Endothelial cell of umbilical vein (primary cell): Measurements from ENCODE around the gene KCNH1. TPM values are rescaled to one million over a fixed set of nuclear protein-coding genes. Genes with fewer than 3 reads are reported as not detected.

Source experiments
- BruUV-seq: library from RNA; stranded (reverse); fragments of 400-500 nt; replicated peaks from 2 replicates; lab custom pipeline; 2021; lab: Mats Ljungman, UMichigan
- CTCF ChIA-PET: fragments of 300-600, 350-600 bp; sonication (Branson Sonifier 250); formaldehyde crosslinking; loops from one replicate; lab custom pipeline; 2021; ENCODE audit warnings: antibody characterized with exemption, inconsistent platforms; lab: Charles Lee
- POLR2A ChIA-PET: fragments of 300-600, 350-600 bp; sonication (Branson Sonifier 250); formaldehyde crosslinking; loops from one replicate; lab custom pipeline; 2021; ENCODE audit warnings: antibody characterized with exemption, inconsistent platforms; lab: Charles Lee
- DNase-seq: peaks from one replicate; pipeline ENCODE4 v3.0.0-alpha.2; 2011; ENCODE audit warnings: low read depth, low spot score
- FAIRE-seq: peaks from 2 replicates; lab custom pipeline; 2011; peaks lifted over from hg19 to GRCh38; lab: Jason Lieb, UNC
- H2AFZ ChIP-seq: 2 replicates; pipeline ENCODE4 v1.6.0; 2012; ENCODE audit warnings: low read depth, low read length, control low read depth, inconsistent platforms
- H3K27ac ChIP-seq: 2 replicates; pipeline ENCODE4 v1.5.1; 2011; ENCODE audit warnings: low read depth, mild to moderate bottlenecking, control low read depth, low read length, moderate library complexity; ENCODE audit not compliant: insufficient read depth
- H3K27me3 ChIP-seq, 2 experiments: 2 replicates each; pipeline versions ENCODE4 v1.6.0 to v1.6.1; 2011; ENCODE audit warnings: low read length in 2 of 2, mixed read lengths in 1 of 2; ENCODE audit not compliant: control insufficient read depth in 2 of 2, insufficient read depth in 2 of 2
- H3K36me3 ChIP-seq, 2 experiments: 2 replicates in 1 of 2; 3 replicates in 1 of 2; pipeline ENCODE4 v1.5.1; 2011; ENCODE audit warnings: low read length in 2 of 2, mild to moderate bottlenecking in 1 of 2, moderate library complexity in 1 of 2; ENCODE audit not compliant: control insufficient read depth in 2 of 2, insufficient read depth in 2 of 2; ENCODE audit errors: extremely low read depth in 1 of 2
- H3K4me1 ChIP-seq: 3 replicates; pipeline ENCODE4 v1.5.1; 2011; ENCODE audit warnings: mild to moderate bottlenecking, low read length; ENCODE audit not compliant: control insufficient read depth, insufficient read depth; ENCODE audit errors: extremely low read depth
- H3K4me2 ChIP-seq: 2 replicates; pipeline ENCODE4 v1.6.1; 2011; ENCODE audit warnings: low read length, control low read depth, mixed read lengths; ENCODE audit not compliant: insufficient read depth
- H3K4me3 ChIP-seq, 3 experiments: fragments of 200-600 bp in 1 of 3; sonication (generic), shearing (Covaris generic) in 1 of 3; replicated peaks in 1 of 3; 2 replicates each; pipeline ENCODE4 v1.5.1; 2011 to 2016; ENCODE audit warnings: control low read depth in 3 of 3, low read length in 3 of 3, mild to moderate bottlenecking in 2 of 3, inconsistent platforms in 1 of 3, low read depth in 1 of 3, moderate library complexity in 1 of 3; ENCODE audit not compliant: insufficient read depth in 1 of 3
- H3K79me2 ChIP-seq: 2 replicates; pipeline ENCODE4 v1.6.0; 2012; ENCODE audit warnings: low read length, inconsistent platforms; ENCODE audit not compliant: control insufficient read depth, insufficient read depth
- H3K9ac ChIP-seq: replicated peaks from 2 replicates; pipeline ENCODE3; 2011; ENCODE audit warnings: low read length, control low read depth; ENCODE audit not compliant: insufficient read depth; ENCODE audit errors: extremely low read depth
- H3K9me1 ChIP-seq: replicated peaks from 3 replicates; pipeline ENCODE4 v1.6.0; 2011; ENCODE audit warnings: mild to moderate bottlenecking, low read length; ENCODE audit not compliant: control insufficient read depth, insufficient read depth; ENCODE audit errors: extremely low read depth
- H3K9me3 ChIP-seq: replicated peaks from 2 replicates; pipeline ENCODE4 v1.5.1; 2012; ENCODE audit warnings: low read length, inconsistent platforms; ENCODE audit not compliant: control insufficient read depth, insufficient read depth
- H4K20me1 ChIP-seq: replicated peaks from 2 replicates; pipeline ENCODE3; 2011; ENCODE audit warnings: mild to moderate bottlenecking, low read length; ENCODE audit not compliant: control insufficient read depth, insufficient read depth; ENCODE audit errors: extremely low read depth
- CTCF ChIP-seq, 2 donors: IDR thresholded peaks; 1 replicate in 1 of 2; 2 replicates in 1 of 2; pipeline ENCODE4 v1.5.1; 2011; ENCODE audit warnings: low read length in 2 of 2, mild to moderate bottlenecking in 2 of 2, moderate library complexity in 2 of 2, control low read depth in 1 of 2, inconsistent platforms in 1 of 2, low read depth in 1 of 2; ENCODE audit not compliant: insufficient read depth in 1 of 2; ENCODE audit errors: extremely low read depth in 1 of 2
- EZH2 ChIP-seq: IDR thresholded peaks from 2 replicates; pipeline ENCODE4 v1.6.1; 2012; ENCODE audit warnings: borderline replicate concordance, low read depth, mild to moderate bottlenecking, moderate library complexity, low read length, inconsistent platforms; ENCODE audit not compliant: severe bottlenecking
- FOS ChIP-seq: IDR thresholded peaks from 2 replicates; pipeline ENCODE4 v1.6.1; 2011; ENCODE audit warnings: mild to moderate bottlenecking, low read length, moderate library complexity, borderline replicate concordance; ENCODE audit not compliant: insufficient read depth
- GATA2 ChIP-seq: IDR thresholded peaks from 2 replicates; pipeline ENCODE4 v1.7.0; 2011; ENCODE audit warnings: low read depth, mild to moderate bottlenecking, moderate library complexity, mixed read lengths, low read length; ENCODE audit not compliant: insufficient read length, insufficient read depth
- JUN ChIP-seq: IDR thresholded peaks from 2 replicates; pipeline ENCODE4 v1.6.1; 2011; ENCODE audit warnings: borderline replicate concordance, low read depth; ENCODE audit not compliant: insufficient read length, insufficient read depth
- MAX ChIP-seq: IDR thresholded peaks from 2 replicates; pipeline ENCODE4 v1.6.1; 2011; ENCODE audit not compliant: insufficient read depth, insufficient read length
- MYC ChIP-seq: IDR thresholded peaks from one replicate; pipeline ENCODE4 v1.6.1; 2011; ENCODE audit warnings: mild to moderate bottlenecking, low read depth, low read length
- POLR2A ChIP-seq: IDR thresholded peaks from 2 replicates; pipeline ENCODE4 v1.6.1; 2012; ENCODE audit warnings: low read depth, mild to moderate bottlenecking, control low read depth, low read length
- POLR2AphosphoS5 ChIP-seq: IDR thresholded peaks from 2 replicates; pipeline ENCODE4 v1.6.1; 2012; ENCODE audit warnings: low read depth, mild to moderate bottlenecking, control low read depth, low read length, moderate library complexity; ENCODE audit not compliant: insufficient read depth
- dilution Hi-C: fragments of 300-500 bp; cut with MboI; formaldehyde crosslinking; loops from one replicate; pipeline ENCODE4 v1.15.0; 2019; ENCODE audit warnings: low sequenced_read_pairs; ENCODE audit not compliant: extremely low pct_ligation_motif_present
- intact Hi-C: fragments of 100-400 bp; cut with micrococcal nuclease; formaldehyde crosslinking; loops from one replicate; pipeline ENCODE4 v1.10.0; 2022
- polyA plus RNA-seq, 4 experiments: library from polyadenylated mRNA; depleted of rRNA in 3 of 4; stranded (reverse) in 3 of 4; unstranded in 1 of 4; fragments of >200 nt; gene quantifications; 2 replicates each; pipeline versions ENCODE4 v1.2.1 to v1.2.3, GENCODE V29; 2011 to 2012; ENCODE audit warnings: missing spikeins in 1 of 4
- total RNA-seq: library from RNA; stranded (reverse); gene quantifications from 2 replicates; pipeline ENCODE4 v1.2.3, GENCODE V29; 2021

KCNH1 gene
- total and polyA plus RNA-seq, 2 donors (not counting 3 experiments of a cell fraction or from before 2014, with no cell fraction given), result not detected

- no peak for TF ChIP-seq JUN
- TF ChIP-seq GATA2, result no peak
- TF ChIP-seq POLR2A, result no peak
- ChIA-PET CTCF (no interaction called here), POLR2A (no interaction called here)
- Histone ChIP-seq H3K27me3 (no peaks in the 10 kb centered on the region), H3K9ac (no peak overlapping the region), H3K27ac (no peak overlapping the region), H3K9me1 (no peaks in the 10 kb centered on the region), H3K79me2 (no peaks in the 10 kb centered on the region), H4K20me1 (no peaks in the 10 kb centered on the region), H3K9me3 (peaks cover 2% of the 10 kb centered on the region), H2AFZ (no peak overlapping the region), H3K4me2 (no peak overlapping the region), H3K36me3 (no peaks in the 10 kb centered on the region), H3K4me3 (no peak overlapping the region), H3K4me1 (no peaks in the 10 kb centered on the region)
- no peak for DNase-seq
- no peak for FAIRE-seq
- BruUV-seq, result no TSS peak
- dilution Hi-C loops, result no loop called here
- intact Hi-C loops, result no loop called here
These were observed 356.0 kb downstream of the KCNH1 start for GRCh38 chr1:210777914-210778313.

- Histone ChIP-seq H3K9ac (no peak overlapping the region), H2AFZ (no peak overlapping the region), H3K4me1 (no peaks in the 10 kb centered on the region), H3K9me3 (peaks cover 2% of the 10 kb centered on the region), H3K4me3 (no peak overlapping the region), H3K27me3 (no peaks in the 10 kb centered on the region), H4K20me1 (no peaks in the 10 kb centered on the region), H3K27ac (no peak overlapping the region), H3K36me3 (no peaks in the 10 kb centered on the region), H3K9me1 (no peaks in the 10 kb centered on the region), H3K4me2 (no peak overlapping the region), H3K79me2 (no peaks in the 10 kb centered on the region)
- no TSS peak for BruUV-seq
- TF ChIP-seq MYC, result no peak
- no peak for TF ChIP-seq POLR2A
- TF ChIP-seq EZH2, result no peak
- no peak for TF ChIP-seq FOS
- no peak for TF ChIP-seq POLR2AphosphoS5
- TF ChIP-seq CTCF (IDR thresholded peaks at IDR 0.05; ENCODE audit: extremely low read depth in 1 of 2, insufficient read depth in 1 of 2, low read depth in 1 of 2, low read length in 2 of 2), result no peak
- no peak for TF ChIP-seq GATA2
- TF ChIP-seq JUN, result no peak
- no peak for TF ChIP-seq MAX
- ChIA-PET CTCF (no interaction called here), POLR2A (no interaction called here)
- dilution Hi-C loops, result no loop called here
- DNase-seq (no peak), FAIRE-seq (no peak)
- intact Hi-C loops, result no loop called here
These were observed 357.2 kb downstream of the KCNH1 start for GRCh38 chr1:210776712-210777111.
